Tibial nerve (tissue), 4 donors: ENCODE data around the gene ARID1B.

Source experiments
- EP300 ChIP-seq, 2 donors: sonication (generic); formaldehyde crosslinking; IDR thresholded peaks; one replicate each; pipeline ENCODE4 v1.6.1; 2017; ENCODE audit warnings: antibody characterized with exemption in 2 of 2, mild to moderate bottlenecking in 1 of 2
- POLR2A ChIP-seq, 2 donors: fragments of 450-650 bp; IDR thresholded peaks; one replicate each; pipeline ENCODE4 v1.6.1; 2017; ENCODE audit warnings: antibody characterized with exemption in 2 of 2, mild to moderate bottlenecking in 2 of 2, moderate library complexity in 2 of 2
- TF ChIP-seq, protein P1 (sequence below), 5 experiments: fragments of 200-600 bp in 3 of 5; fragments of 450-650 bp in 2 of 5; sonication (generic) in 3 of 5; IDR thresholded peaks; one replicate each; pipeline ENCODE4 v1.5.1; 2016 to 2019; ENCODE audit warnings: antibody characterized with exemption in 5 of 5, mild to moderate bottlenecking in 3 of 5, moderate library complexity in 2 of 5

DNA sequence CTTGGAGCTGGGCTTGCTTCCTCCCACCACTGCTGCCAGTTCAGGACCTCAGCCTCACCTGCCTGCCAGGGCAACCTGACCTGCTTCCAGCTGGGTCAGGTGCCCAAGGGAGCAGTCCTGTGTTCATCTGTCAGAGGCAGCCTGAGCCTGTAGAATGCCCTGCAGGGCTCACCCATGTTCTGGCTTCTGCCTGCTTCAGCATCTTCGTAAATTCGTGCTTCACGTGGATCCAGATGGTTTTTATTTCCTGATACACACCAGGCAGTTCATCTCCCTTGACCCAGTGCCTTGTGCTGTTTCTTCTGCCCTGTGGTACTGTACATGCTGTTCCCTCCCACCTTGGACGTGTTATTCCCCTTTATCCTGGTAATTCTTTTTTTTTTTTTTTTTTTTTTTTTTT is 50.2 kb downstream of the ARID1B start:
- TF ChIP-seq, protein P1, sequence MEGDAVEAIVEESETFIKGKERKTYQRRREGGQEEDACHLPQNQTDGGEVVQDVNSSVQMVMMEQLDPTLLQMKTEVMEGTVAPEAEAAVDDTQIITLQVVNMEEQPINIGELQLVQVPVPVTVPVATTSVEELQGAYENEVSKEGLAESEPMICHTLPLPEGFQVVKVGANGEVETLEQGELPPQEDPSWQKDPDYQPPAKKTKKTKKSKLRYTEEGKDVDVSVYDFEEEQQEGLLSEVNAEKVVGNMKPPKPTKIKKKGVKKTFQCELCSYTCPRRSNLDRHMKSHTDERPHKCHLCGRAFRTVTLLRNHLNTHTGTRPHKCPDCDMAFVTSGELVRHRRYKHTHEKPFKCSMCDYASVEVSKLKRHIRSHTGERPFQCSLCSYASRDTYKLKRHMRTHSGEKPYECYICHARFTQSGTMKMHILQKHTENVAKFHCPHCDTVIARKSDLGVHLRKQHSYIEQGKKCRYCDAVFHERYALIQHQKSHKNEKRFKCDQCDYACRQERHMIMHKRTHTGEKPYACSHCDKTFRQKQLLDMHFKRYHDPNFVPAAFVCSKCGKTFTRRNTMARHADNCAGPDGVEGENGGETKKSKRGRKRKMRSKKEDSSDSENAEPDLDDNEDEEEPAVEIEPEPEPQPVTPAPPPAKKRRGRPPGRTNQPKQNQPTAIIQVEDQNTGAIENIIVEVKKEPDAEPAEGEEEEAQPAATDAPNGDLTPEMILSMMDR (IDR thresholded peaks at IDR 0.05) = no peak
- no peak for TF ChIP-seq POLR2A (IDR thresholded peaks at IDR 0.05)
- peak; percentile 50 to 59 for TF ChIP-seq EP300 (IDR thresholded peaks at IDR 0.05)
